GM12878 (cell line): ENCODE measurements around the gene GAL3ST2. TPM values are rescaled to one million over a fixed set of nuclear protein-coding genes. Genes with fewer than 3 reads are reported as not detected.

Experiments used
- BHLHE40 ChIP-seq, 2 experiments: fragments of 450-650 bp in 1 of 2; IDR thresholded peaks; 2 replicates each; pipeline ENCODE4 v1.6.1; 2011 to 2017; ENCODE audit warnings: low read depth in 2 of 2, borderline replicate concordance in 1 of 2, improper control_type of control experiment in 1 of 2, low read length in 1 of 2, mild to moderate bottlenecking in 1 of 2
- CREM ChIP-seq: IDR thresholded peaks from 2 replicates; pipeline ENCODE4 v1.6.1; 2014; ENCODE audit warnings: antibody characterized with exemption, low read depth
- HDAC2 ChIP-seq: fragments of 200-600 bp; sonication (generic); IDR thresholded peaks from 2 replicates; pipeline ENCODE4 v1.6.1; 2017
- NR2F1 ChIP-seq: fragments of 450-650 bp; conservative IDR thresholded peaks from 2 replicates; pipeline ENCODE4 v1.6.1; 2017; ENCODE audit warnings: mild to moderate bottlenecking
- RELB ChIP-seq: fragments of 450-650 bp; IDR thresholded peaks from 2 replicates; pipeline ENCODE4 v1.6.1; 2017; ENCODE audit warnings: low read depth, mild to moderate bottlenecking, moderate library complexity
- TCF3 ChIP-seq: IDR thresholded peaks from 2 replicates; pipeline ENCODE4 v1.6.1; 2012; ENCODE audit warnings: low read depth, mild to moderate bottlenecking, low read length, borderline replicate concordance; ENCODE audit not compliant: insufficient read depth
- polyA plus RNA-seq, 11 experiments: library from polyadenylated mRNA; depleted of rRNA in 4 of 11; unstranded in 6 of 11; stranded (reverse) in 5 of 11; fragments of >200 nt; fragmentation: Nextera tagmentation in 4 of 11; fragmentation: Illumina TruSeq in 1 of 11; extraction: Ambion mirVana in 4 of 11; extraction: Trizol in 1 of 11; gene quantifications; 1 replicate in 1 of 11; 2 replicates in 10 of 11; pipeline versions ENCODE4 v1.2.1 to v1.2.3, GENCODE V29; 2011 to 2016; ENCODE audit warnings: inconsistent platforms in 2 of 11, missing spikeins in 2 of 11, low read depth in 1 of 11
- total RNA-seq, 4 experiments: library from RNA; depleted of rRNA in 3 of 4; stranded (reverse); fragments of >200 nt in 3 of 4; fragmentation: Illumina TruSeq in 1 of 4; extraction: Trizol in 1 of 4; gene quantifications; 2 replicates each; pipeline versions ENCODE4 v1.2.1 to v1.2.3, GENCODE V29; 2013 to 2021
- TF ChIP-seq, protein P1 (sequence below): fragments of 450-650 bp; IDR thresholded peaks from 2 replicates; pipeline ENCODE4 v1.6.1; 2017; ENCODE audit warnings: mild to moderate bottlenecking, moderate library complexity

The GAL3ST2 gene
- total and polyA plus RNA-seq, 10 of the 15 experiments (the other 5 are each of a cell fraction or from before 2014, with no cell fraction given): 0.09 to 0.36 (median 0.11) TPM; not detected in 7

DNA sequence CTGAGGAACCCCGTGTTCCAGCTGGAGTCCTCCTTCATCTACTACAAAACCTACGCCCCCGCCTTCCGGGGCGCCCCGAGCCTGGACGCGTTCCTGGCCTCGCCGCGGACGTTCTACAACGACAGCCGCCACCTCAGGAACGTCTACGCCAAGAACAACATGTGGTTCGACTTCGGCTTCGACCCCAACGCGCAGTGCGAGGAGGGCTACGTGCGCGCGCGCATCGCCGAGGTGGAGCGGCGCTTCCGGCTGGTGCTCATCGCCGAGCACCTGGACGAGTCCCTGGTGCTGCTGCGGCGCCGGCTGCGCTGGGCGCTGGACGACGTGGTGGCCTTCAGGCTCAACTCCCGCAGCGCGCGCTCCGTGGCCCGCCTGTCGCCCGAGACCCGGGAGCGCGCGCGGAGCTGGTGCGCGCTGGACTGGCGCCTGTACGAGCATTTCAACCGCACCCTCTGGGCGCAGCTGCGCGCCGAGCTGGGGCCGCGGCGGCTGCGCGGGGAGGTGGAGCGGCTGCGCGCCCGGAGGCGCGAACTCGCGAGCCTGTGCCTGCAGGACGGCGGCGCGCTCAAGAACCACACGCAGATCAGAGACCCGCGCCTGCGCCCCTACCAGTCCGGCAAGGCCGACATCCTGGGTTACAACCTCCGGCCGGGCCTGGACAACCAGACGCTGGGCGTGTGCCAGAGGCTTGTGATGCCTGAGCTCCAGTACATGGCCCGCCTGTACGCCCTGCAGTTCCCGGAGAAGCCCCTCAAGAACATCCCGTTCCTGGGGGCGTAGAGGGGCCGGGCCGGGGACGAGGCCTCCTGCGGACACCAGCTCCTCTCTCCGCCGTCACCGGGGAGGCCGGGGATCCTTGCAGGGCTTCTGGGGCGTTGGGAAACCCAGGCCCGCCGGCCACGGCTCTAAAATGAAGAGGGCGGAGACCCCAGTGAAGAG is 27.0 kb downstream of the GAL3ST2 start (continued):
- TF ChIP-seq, protein P1, sequence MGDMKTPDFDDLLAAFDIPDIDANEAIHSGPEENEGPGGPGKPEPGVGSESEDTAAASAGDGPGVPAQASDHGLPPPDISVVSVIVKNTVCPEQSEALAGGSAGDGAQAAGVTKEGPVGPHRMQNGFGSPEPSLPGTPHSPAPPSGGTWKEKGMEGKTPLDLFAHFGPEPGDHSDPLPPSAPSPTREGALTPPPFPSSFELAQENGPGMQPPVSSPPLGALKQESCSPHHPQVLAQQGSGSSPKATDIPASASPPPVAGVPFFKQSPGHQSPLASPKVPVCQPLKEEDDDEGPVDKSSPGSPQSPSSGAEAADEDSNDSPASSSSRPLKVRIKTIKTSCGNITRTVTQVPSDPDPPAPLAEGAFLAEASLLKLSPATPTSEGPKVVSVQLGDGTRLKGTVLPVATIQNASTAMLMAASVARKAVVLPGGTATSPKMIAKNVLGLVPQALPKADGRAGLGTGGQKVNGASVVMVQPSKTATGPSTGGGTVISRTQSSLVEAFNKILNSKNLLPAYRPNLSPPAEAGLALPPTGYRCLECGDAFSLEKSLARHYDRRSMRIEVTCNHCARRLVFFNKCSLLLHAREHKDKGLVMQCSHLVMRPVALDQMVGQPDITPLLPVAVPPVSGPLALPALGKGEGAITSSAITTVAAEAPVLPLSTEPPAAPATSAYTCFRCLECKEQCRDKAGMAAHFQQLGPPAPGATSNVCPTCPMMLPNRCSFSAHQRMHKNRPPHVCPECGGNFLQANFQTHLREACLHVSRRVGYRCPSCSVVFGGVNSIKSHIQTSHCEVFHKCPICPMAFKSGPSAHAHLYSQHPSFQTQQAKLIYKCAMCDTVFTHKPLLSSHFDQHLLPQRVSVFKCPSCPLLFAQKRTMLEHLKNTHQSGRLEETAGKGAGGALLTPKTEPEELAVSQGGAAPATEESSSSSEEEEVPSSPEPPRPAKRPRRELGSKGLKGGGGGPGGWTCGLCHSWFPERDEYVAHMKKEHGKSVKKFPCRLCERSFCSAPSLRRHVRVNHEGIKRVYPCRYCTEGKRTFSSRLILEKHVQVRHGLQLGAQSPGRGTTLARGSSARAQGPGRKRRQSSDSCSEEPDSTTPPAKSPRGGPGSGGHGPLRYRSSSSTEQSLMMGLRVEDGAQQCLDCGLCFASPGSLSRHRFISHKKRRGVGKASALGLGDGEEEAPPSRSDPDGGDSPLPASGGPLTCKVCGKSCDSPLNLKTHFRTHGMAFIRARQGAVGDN: 0 out of 2 replicates have a peak, but pooled peaks have one; percentile 34
- peak in 1 of 2 experiments; percentile 19; a peak in 1 of 4 replicates for TF ChIP-seq BHLHE40 (IDR thresholded peaks at IDR 0.05; ENCODE audit: borderline replicate concordance in 1 of 2, low read depth in 2 of 2, low read length in 1 of 2)
- 0 out of 2 replicates have a peak, but pooled peaks have one; percentile 23 for TF ChIP-seq TCF3
- no peak for TF ChIP-seq NR2F1
- no peak for TF ChIP-seq RELB
- 0 out of 2 replicates have a peak, but pooled peaks have one; percentile 60 for TF ChIP-seq HDAC2
- TF ChIP-seq CREM: 0 out of 2 replicates have a peak, but pooled peaks have one; percentile 5
